DOHH2 (cell line): ENCODE results near the gene UGT2B7.

Experiments
- CTCF ChIP-seq: fragments of 200-600 bp; sonication (generic); IDR thresholded peaks from one replicate; pipeline ENCODE4 v1.5.1; 2014; ENCODE audit warnings: antibody characterized with exemption, mild to moderate bottlenecking, low read depth, low read length; ENCODE audit not compliant: poor library complexity, severe bottlenecking
- EZH2phosphoT487 ChIP-seq: fragments of 200-600 bp; sonication (generic); IDR thresholded peaks from 2 replicates; pipeline ENCODE4 v1.6.1; 2017; ENCODE audit warnings: borderline replicate concordance, mild to moderate bottlenecking, antibody characterized with exemption, low read length, moderate library complexity, mixed read lengths

GRCh38 chr4:69058410-69059059, 37.7 kb upstream of the UGT2B7 start:
- TF ChIP-seq CTCF (no peak), EZH2phosphoT487 (no peak)
